ENCODE results near the gene IL22RA2.

IL22RA2 gene

DNA sequence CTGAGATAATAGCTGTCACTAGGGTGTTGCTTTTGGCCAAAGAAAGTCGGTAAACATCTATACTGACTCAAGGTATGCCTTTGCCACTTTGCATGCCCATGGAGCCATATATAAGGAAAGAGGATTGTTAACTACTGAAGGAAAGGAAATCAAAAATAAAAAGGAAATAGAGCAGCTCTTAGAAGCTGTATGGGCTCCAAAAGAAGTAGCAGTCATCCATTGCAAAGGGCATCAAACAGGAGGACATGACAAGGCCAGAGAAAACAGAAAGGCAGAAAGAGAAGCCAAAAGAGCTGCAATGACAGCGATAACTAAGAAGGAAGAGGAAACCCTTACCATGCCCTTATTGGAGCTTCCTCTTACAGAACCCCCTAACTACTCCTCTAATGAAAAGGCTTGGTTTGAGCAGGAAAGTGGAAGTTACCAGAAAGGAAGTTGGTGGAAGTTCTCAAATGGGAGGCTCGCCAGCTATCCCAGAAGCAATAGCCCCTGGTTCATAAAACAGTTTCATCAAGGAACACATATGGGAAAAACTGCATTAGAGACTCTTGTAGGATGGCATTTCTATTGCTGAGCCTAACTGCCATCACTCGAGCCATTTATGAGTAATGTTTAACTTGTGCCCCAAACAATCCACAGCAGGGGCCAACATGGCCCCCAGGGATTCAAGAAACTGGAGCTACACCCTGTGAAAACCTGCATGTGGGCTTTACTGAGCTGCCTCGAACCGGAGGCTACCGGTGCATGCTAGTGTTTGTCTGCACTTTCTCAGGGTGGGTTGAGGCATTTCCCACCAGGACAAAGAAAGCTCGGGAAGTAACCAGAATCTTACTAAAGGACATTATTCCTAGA lies 7.0 kb downstream of the IL22RA2 start:
- no peak for DNase-seq (ENCODE audit: low spot score)

DNA sequence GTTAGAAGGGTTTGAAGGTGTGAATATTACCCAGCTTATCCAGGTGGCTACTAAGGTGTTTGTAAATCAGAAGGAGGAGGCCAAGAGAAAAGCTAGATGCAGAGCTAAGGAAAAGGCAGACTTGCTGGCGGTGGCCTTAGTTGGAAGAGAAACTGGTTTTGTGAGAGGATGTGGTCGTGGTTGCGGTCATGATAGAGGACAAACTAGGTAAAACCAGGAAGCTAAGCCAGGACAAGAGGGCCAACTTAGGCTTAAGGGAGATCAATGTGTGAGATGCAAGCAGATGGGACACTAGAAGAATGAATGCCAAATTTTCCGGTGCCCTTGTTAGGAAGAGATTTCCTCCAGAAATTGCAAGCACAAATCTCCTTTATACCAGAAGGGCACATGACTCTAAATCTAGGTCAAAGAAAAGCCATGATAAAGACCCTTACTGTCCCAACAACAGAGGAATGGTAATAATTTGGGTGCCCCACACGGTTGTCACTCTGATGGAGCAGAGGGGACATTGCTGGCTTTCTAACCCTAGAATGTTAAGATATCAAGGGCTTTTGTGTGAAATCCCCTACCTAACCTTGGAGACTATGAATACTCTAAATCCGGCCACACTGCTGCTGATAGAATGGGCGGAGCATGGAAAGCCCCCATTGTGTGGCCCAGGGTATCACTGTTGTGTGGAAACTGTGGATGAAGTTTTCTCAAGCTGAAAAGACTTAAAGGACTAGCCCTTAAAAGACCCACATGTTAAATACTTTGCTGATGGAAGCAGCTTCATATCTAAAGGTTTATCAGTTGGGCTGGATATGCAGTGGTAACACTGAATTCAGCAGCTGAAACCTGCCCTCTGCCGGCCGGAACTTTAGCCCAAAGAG lies 7.8 kb downstream of the IL22RA2 start:
- peak; percentile 51 for DNase-seq (ENCODE audit: low spot score)

DNA sequence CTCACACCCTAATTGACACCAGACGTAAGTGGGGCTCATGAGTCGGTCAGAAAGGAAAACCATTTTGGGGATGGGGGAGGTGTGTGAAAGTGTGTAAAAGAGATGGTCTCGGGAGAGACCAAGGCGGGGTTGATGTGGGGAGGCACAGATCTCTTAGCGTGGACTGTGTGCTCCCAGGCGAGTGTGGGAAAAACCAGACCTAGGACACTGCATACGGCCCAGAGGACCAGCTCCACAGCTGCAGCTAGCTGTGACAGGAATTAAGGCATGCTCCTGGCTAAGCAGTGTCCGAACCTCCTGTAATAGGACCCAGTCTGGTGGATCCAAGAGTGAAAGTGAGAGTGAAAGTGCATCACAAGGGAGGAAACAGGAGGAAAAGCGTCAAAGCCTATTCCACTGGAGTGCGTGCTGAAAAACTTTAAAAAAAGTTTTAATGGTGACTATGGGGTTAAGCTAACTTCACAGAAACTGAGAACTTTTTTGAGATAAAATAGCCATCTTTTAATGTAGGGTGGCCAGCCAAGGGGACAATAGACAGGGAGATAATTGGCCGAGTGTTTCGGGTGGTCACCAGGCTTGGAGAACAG lies 9.6 kb downstream of the IL22RA2 start:
- DNase-seq (ENCODE audit: low spot score): no peak

DNA sequence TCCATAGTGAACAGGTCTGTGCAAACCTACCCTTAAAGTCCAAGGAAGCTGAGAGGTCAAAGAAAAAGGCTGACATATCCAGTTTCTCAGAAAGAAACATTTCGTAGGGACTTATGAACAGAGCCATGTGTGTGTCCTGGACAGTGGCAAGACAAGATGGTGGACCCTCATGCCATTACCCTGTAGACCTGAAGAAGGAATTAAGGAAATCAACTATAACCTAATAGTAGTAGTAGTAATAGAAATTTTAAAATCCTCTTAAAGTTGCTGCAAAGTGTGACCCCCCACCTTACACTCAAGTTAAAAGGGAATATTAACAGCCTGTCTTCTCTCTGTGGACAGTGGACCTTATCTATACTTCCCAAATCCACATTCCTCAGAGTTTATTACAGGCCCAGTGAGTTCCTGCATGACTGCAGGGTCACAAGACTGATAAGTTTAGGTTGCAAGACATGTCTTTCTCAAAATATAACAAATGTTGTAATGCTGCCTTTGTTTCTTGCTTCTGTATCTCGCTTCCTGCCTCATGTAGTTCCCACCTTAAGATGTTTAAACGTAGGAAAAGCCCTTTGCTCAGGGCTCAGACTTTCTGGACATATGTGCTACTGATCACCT lies 10.6 kb downstream of the IL22RA2 start:
- no peak for DNase-seq (ENCODE audit: low spot score)

DNA sequence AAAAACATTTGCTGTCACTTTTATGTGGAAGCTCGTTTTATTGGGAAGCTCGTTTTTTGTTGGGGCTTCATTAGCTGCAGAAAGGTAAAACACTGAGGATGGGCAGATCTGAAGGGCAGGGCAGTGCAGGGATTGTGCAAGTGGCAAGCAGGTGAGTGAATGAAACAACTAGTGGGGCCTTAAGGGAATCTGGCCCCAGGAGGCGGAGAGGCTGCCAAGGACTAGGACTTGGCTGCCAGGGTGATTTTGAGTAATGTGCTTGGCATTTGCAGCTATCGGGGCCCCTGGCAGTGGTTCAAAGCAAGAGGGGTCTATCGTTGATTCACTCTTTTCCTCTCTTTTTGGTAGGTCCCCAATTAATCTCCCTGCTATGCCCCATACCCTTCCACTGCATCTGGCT lies 11.5 kb downstream of the IL22RA2 start:
- no peak for DNase-seq (ENCODE audit: low spot score)

DNA sequence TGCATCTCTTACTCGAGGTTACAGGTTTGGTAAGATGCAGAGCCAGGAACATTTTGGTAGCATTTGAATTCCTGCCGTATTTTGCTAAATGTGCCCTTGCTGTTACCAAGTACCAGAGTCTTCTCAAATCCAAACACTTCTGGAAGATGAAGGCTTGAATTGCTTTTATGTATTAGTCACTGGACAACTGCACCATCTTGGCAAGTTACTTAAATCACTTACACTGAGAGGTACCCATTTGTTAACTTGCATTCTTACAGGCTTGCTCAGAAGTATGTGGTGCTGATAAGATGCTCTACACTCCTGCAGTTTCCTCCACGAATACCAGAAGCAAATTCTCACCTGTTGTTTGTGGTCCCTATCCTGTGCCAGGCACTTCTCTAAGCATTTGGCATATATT lies 12.7 kb downstream of the IL22RA2 start:
- DNase-seq (ENCODE audit: low spot score): no peak

DNA sequence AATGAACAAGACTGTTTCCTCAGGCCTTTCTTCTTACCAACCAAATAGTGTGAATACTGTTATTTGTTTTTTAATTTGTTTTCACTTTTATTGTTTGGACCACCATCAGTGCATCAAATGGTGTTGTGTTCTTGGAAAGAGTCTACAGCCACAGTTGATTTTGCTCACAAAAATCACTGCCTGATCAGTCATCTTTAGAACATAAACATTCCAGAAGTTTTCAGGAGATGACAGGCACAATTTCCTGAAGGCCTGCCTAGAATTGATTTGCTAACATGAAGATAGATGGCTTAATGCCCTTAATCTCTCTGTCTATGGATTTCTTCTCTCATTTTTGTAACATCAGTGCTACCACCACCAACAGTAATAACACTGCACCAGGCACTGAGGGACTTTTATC lies 13.5 kb downstream of the IL22RA2 start:
- no peak for DNase-seq (ENCODE audit: low spot score)

DNA sequence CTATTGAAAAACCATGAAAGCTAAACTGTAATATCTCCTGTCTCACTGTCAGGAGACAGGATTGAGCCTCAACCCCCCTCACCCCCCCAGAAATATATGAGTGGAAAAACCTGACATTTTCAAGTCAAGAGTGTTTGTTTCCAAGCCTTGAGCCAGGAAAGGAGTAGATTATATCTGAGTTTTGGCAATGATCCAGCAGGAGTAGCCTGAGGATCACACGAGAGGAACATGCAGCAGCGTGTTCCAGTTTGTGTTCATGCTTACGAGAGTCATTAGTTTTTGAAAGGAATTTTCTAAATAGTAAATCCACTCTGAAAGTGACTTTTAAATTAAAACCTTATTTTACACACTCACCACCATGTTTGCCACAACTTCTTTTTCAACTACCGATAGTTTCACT lies 15.8 kb downstream of the IL22RA2 start:
- no peak for DNase-seq (ENCODE audit: low spot score)

DNA sequence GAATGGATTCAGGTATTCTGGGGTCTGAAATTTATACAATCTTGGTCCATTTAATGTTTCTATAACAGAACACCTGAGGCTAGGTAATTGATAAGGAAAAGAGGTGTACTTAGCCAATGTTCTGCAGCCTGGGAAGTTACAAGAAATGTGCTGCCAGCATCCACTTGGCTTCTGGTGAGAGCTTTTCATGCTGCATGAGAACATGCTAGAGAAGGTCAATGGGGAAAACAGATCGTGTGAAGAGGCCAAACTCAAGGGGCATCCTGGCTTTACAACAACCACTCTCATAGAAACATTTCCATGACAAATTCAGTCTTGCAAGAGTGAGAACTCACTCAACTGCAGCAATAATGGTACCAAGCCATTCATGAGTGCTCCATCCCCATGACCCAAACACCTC lies 16.8 kb downstream of the IL22RA2 start:
- DNase-seq (ENCODE audit: low spot score): no peak

DNA sequence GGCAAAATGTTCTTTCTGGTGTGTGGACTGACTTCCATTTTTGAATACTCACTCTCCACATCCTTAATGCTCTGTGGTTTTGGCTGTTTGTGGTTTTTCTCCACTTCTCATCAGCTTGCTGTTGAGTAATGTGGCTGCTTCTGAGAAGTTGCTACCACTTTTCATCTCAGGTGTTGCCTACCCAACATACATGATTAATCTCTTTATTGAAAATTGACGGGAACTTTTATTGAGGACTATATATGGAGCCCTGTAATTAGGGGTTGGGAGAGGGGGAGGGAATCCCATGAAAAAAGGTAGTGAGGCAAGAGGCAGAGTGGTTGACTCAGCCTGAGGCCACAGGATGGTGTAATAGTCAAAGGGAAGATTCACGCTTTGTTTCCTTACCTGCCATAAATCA lies 17.6 kb downstream of the IL22RA2 start:
- no peak for DNase-seq (ENCODE audit: low spot score)

DNA sequence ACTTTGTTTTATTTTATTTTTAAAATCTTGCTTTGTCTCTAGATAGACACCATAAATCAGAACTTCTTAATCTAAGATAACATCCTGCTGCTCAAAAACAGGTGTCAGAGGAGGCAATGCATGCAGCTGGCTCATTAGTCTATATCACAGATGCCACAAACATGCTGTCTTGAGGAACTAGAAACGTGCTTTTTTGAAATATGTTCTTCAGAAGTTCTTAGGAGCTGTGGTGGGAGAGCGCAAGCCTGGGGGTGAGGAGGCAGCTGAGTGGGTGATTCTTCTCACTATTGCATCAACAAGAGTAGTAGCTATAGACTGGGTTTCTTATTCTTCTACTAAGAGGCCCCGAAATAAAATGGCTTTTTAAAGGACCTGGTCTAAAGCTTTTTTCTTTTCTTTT lies 23.4 kb downstream of the IL22RA2 start:
- no peak for DNase-seq (ENCODE audit: low spot score)

DNA sequence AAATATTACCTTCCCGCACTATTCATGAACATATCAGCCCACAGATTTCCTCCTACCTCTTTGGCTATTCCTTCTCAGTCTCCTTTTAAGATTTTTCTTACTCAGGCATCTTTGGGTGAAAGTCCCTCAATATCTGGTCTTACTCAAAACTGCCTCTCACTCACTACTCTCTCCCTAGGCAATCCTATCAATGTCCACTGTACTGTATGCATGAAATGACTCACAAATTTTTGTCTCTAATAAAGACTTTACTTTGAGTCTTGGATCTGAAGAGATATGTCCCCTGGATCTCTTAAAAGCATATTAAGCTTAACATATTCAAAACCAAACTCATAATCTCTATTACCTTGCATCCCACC lies 24.4 kb downstream of the IL22RA2 start:
- DNase-seq (ENCODE audit: low spot score): no peak

DNA sequence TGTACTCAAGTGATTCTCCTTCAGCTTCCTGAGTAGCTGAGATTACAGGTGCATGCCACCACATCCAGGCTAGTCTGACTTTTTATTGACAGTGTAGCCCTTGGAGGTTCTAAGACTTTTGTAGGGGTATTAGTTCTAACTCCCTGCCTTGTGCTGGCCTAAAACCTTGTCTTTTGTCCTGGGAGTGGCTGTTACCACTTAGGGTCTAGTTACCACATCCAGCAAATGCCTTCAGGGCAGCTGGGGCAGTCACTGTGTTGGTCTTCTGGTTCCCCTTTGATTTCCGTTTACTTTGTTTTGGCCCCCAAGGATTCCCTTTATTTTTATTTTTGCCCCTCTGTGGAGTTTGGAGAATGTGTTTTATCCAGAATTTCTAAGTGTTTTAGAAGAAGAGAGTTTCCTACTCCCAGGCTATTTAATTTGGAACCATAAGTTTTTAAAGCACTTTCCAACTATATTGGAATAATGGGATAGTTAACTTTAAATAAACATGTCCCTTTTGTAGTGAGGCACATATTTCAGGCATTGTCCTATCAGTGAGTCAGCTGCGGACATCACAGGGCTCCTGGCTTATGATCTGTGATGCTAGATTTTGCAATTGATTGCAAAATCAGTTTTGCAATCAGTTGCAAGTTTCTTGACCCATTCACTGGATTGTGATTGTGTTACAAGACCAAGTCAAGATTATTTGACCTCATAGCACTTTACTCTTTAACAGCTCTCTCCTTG lies 25.0 kb downstream of the IL22RA2 start:
- DNase-seq (ENCODE audit: low spot score): no peak

DNA sequence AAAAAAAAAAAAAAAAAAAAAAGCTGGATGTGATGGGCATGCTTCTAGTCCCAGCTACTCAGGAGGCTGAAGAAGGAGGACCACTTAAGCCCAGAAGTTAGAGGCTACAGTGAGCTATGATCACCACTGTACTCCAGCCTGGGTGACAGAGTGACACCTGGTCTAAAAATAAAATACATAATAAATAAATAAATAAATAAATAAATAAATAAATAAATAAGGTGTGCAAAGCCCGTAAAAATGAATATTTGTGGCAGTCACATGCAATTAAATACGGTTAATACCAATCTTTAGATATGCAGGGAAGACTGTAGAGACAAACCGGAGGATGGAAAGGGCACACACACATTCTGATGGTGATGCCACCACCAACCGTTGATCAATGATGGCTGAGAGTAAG lies 26.2 kb downstream of the IL22RA2 start:
- DNase-seq (ENCODE audit: low spot score): no peak

DNA sequence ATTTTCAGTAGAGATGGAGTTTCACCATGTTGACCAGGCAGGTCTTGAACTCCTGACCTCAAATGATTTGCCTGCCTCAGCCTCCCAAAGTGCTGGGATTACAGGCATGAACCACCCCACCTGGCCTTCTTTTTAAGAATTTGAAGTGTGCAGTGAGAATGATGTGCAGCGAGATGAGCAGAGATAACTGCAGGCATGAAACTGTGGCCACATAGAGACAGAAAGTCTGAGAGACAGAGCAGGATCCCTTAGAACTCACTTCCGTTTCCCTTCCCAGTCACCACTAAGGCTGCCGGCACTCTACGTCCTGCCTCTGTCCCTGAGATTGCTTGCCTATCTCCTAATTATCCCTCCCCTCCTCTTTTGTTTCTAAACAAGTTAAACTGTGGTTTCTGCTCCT lies 27.2 kb downstream of the IL22RA2 start:
- no peak for DNase-seq (ENCODE audit: low spot score)

DNA sequence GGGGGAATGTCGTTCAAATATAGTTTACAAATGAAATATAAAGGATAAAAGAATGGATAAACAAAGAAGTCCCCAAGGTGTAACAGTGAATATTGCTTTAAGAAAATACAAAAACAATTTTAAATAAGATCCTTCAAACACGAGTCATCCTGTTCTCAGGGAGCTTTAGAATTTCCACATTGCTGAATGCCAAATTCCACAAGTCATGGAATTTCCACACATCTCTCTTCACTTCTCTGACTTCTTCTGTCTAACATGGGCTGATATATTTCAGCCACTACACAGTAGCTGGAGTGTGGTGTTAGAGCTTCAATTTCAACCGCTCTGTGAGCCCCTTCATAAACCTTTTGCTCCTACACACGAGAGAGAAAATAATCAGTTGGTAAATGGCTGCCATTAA lies 28.0 kb downstream of the IL22RA2 start:
- DNase-seq (ENCODE audit: low spot score): no peak

DNA sequence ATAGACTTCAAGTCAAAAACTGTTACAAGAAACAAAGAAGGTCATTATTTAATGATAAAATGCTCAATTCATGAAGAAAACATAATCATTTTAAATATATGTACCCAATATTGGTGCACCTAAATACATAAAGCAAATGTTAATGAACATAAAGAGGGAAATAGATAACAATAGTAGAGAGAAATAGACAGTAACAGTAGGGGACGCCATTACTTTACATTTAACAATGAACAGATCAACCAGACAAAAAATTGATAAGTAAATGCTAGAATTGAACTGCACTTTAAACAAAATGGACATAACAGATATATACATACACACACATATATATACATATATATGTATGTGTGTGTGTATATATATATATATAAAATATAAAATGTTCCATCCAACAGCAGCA lies 37.4 kb downstream of the IL22RA2 start:
- DNase-seq (ENCODE audit: low spot score): no peak

DNA sequence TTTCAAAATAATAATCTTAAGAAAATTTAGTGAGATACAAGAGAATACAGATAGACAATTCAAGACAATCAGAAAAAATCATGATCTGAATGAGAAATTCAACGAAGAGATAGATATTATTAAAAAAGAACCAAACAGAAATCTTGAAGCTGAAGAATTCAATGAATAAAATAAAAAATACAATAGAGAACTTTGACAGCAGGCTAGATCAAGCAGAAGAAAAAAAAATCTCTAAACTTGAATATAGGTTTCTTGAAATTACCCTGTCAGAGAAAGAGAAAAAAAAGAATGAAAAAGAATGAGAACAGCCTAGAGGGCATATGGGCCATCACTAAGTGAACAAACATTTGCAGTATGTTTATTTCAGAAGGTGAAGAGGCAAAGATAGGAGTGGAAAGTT lies 39.0 kb downstream of the IL22RA2 start:
- DNase-seq (ENCODE audit: low spot score): no peak

DNA sequence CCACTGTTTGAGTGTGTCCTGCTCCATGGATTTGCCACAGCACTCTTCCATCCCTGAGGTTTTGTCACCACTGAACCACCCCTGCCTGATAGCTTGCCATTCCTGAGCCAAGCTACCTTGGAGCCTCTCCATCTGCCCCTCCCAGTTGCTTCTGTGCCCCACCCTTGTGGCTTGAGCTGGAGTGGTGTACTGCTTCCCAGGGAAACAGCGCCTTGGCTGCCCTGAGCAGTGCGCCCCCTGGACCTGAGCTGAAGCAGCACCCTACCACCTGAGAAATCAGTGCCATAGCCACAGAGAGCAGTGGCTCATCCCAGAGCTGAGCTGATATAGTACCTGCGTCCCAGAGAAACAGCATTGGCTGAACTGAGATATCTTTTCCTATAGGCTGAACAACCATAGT lies 40.3 kb downstream of the IL22RA2 start:
- no peak for DNase-seq (ENCODE audit: low spot score)

DNA sequence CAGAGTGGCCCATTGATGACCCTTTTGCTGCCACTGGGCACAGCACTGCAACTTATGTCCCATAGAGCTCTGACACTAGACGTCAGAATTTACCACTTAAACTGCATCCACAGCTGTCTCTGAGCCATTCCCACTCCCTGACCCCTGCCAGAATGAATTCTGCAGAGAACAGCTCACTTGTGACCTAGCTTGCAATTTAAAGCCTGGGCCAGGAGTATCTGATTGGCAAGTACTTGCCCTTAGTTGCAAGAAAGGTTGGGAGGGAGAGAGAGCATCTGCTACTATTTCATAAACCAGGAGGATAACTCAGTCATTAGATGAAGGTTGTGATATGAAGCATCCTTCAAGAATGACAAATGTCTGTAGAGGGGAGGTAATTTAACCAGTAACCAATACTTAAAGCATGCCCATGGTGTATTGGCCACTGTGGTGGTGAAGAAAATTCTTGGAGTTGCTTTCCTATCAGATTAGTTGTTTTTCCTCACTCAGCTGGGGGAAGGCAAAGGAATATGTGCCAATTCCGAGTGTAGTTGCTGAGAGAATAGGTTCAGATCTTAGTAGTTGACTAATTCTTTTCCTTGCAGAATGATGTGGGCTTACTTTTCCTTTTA lies 46.5 kb downstream of the IL22RA2 start:
- no peak for DNase-seq (ENCODE audit: low spot score)

DNA sequence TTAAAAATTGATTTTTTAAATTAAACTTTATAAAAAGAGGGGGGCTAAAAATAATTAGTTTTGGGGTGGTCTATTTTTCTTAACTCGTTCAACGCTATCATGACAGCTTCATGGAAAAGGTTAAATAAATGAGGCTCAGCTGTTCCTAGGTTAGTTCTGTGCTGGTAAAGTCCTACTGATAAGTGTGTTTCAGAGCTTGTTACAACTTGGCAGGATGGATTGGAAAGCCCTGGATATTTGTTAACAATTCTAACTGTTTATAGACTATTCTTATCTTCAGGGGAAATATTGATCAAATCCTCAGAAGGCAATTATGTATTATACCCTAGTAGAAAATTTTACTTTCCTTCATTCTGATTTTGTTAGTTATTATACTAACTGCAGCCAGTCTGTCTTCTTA lies 50.4 kb downstream of the IL22RA2 start:
- no peak for DNase-seq (ENCODE audit: low spot score)

DNA sequence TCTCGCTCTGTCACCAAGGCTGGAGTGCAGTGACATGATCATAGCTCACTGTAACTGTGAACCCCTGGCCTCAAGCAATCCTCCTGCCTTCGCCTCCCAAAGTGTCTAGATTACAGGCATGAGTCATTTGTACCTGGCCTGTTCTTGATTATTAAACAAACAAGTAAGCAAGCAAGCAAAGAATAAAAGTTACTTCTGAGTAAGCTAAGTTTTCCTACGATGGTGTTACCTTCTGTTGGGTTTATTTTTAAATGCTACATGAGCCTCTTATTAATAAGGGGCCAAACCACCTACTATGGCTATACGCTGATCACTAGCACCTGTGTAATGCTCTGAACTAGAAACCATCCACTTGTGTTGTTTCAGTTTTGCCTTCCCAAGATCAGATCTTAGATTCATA lies 50.8 kb downstream of the IL22RA2 start:
- no peak for DNase-seq (ENCODE audit: low spot score)

All from germinal center (tissue), 1 donor.